Measurements from ENCODE around the gene PRR20G.
"Not testable (repeated sequence)": the region's sequence is repeated elsewhere in the genome, so short reads cannot be mapped to it uniquely, and the experiment has no call there.

The PRR20G gene

GRCh38 chr3:127296959-127297358, 9.1 kb upstream of the PRR20G start:
- DNase-seq = no peak

- DNase-seq = no peak
Observed at GRCh38 chr3:127296166-127296565, 8.3 kb upstream of the PRR20G start.

- not testable (repeated sequence) for DNase-seq
Observed at GRCh38 chr3:127293650-127294049, 5.8 kb upstream of the PRR20G start.

- DNase-seq = no peak
Observed at GRCh38 chr3:127291611-127292010, 3.8 kb upstream of the PRR20G start.

- DNase-seq = no peak
Observed at GRCh38 chr3:127291114-127291513, 3.3 kb upstream of the PRR20G start.

- no peak for DNase-seq
Observed at GRCh38 chr3:127289706-127290575, 2.1 kb upstream of the PRR20G start.

- DNase-seq = peak; percentile 7
Observed at GRCh38 chr3:127288921-127289705, 1.3 kb upstream of the PRR20G start.

GRCh38 chr3:127288343-127288742, 497 bp upstream of the PRR20G start:
- DNase-seq = no peak

GRCh38 chr3:127286571-127287140, 1.2 kb downstream of the PRR20G start:
- no peak for DNase-seq

GRCh38 chr3:127284258-127284657, 3.6 kb downstream of the PRR20G start:
- DNase-seq = no peak

GRCh38 chr3:127277561-127277960, 10.3 kb downstream of the PRR20G start:
- no peak for DNase-seq

- no peak for DNase-seq
Observed at GRCh38 chr3:127276995-127277394, 10.9 kb downstream of the PRR20G start.

GRCh38 chr3:127276396-127276795, 11.4 kb downstream of the PRR20G start:
- no peak for DNase-seq

- no peak for DNase-seq
Observed at GRCh38 chr3:127275287-127275781, 12.5 kb downstream of the PRR20G start.

- DNase-seq = no peak
Observed at GRCh38 chr3:127274200-127274760, 13.6 kb downstream of the PRR20G start.

- no peak for DNase-seq
Observed at GRCh38 chr3:127273206-127273605, 14.6 kb downstream of the PRR20G start.

GRCh38 chr3:127266186-127266585, 21.7 kb downstream of the PRR20G start:
- DNase-seq = no peak

GRCh38 chr3:127265581-127265981, 22.3 kb downstream of the PRR20G start:
- no peak for DNase-seq

GRCh38 chr3:127264794-127265514, 22.9 kb downstream of the PRR20G start:
- DNase-seq = no peak

GRCh38 chr3:127264292-127264691, 23.6 kb downstream of the PRR20G start:
- no peak for DNase-seq

- no peak for DNase-seq
Observed at GRCh38 chr3:127263586-127264231, 24.1 kb downstream of the PRR20G start.

- DNase-seq = no peak
Observed at GRCh38 chr3:127263037-127263436, 24.8 kb downstream of the PRR20G start.
